Measurements from ENCODE around the gene RBCK1. TPM values are rescaled to one million over a fixed set of nuclear protein-coding genes. Genes with fewer than 3 reads are reported as not detected.

Gene RBCK1
- total and polyA plus RNA-seq, 2 of the 4 experiments (the other 2 are of a cell fraction) = 29.9 to 84.2 TPM

- H3K4me2 ChIP-seq (ENCODE audit: low read depth, low read length) = no peak overlapping the region
- H3K4ac ChIP-seq (ENCODE audit: low read depth, low read length) = no peak overlapping the region
- dilution Hi-C loops (cut with HindIII; ENCODE audit: low sequenced_read_pairs, unreplicated experiment) (no loop called here), in situ Hi-C loops (cut with MboI; ENCODE audit: low sequenced_read_pairs) (no loop called here), intact Hi-C loops (cut with micrococcal nuclease) (no loop called here)
- no peak overlapping the region for H2AK5ac ChIP-seq (ENCODE audit: low read depth, low read length)
- H3K23ac ChIP-seq (ENCODE audit: low read depth, low read length) = no peak overlapping the region
- H4K8ac ChIP-seq (ENCODE audit: low read depth in 2 of 2, low read length in 2 of 2) = no peak overlapping the region
- no peaks in the 10 kb centered on the region for H3K9me3 ChIP-seq (ENCODE audit: control insufficient read depth, insufficient read depth, low read length)
- H3K9ac ChIP-seq (ENCODE audit: low read depth, low read length) = no peak overlapping the region
- H3K9me1 ChIP-seq (ENCODE audit: insufficient read depth, low read length) = peaks cover 7% of the 10 kb centered on the region; the same call in 1 of the 2 replicates
- no peak overlapping the region for H2BK20ac ChIP-seq (ENCODE audit: low read depth, low read length)
- TF ChIP-seq RAD21 (IDR thresholded peaks at IDR 0.05; ENCODE audit: low read length) (no peak), RCOR1 (IDR thresholded peaks at IDR 0.05; ENCODE audit: insufficient replicate concordance, low read length) (no peak), CTCF (conservative IDR thresholded peaks at IDR 0.05; ENCODE audit: low read depth, low read length) (no peak), NFE2L2 (IDR thresholded peaks at IDR 0.05; ENCODE audit: low read depth, low read length) (no peak), USF2 (IDR thresholded peaks at IDR 0.05; ENCODE audit: low read depth, low read length) (no peak), MXI1 (IDR thresholded peaks at IDR 0.05; ENCODE audit: borderline replicate concordance, low read depth, low read length) (no peak), MAZ (IDR thresholded peaks at IDR 0.05; ENCODE audit: borderline replicate concordance, low read depth, low read length) (no peak), SMC3 (IDR thresholded peaks at IDR 0.05; ENCODE audit: low read depth, low read length) (no peak), POLR2A (IDR thresholded peaks at IDR 0.05; ENCODE audit: low read depth, low read length) (no peak), FOS (IDR thresholded peaks at IDR 0.05; ENCODE audit: low read depth, low read length) (no peak), CEBPB (IDR thresholded peaks at IDR 0.05; ENCODE audit: low read depth, low read length) (no peak), MAFK (IDR thresholded peaks at IDR 0.05; ENCODE audit: low read depth, low read length) (no peak), BHLHE40 (IDR thresholded peaks at IDR 0.05; ENCODE audit: low read depth, low read length) (no peak), ELK1 (IDR thresholded peaks at IDR 0.05; ENCODE audit: borderline replicate concordance, low read depth, low read length) (no peak), CHD1 (IDR thresholded peaks at IDR 0.05; ENCODE audit: low read depth, low read length) (no peak), RFX5 (IDR thresholded peaks at IDR 0.05; ENCODE audit: low read depth, low read length) (no peak)
- no TSS peak for BruUV-seq (replicated peaks)
- H3K36me3 ChIP-seq (ENCODE audit: control insufficient read depth, insufficient read depth, low read length) = peaks cover 75% of the 10 kb centered on the region
- no peak overlapping the region for H2BK120ac ChIP-seq (ENCODE audit: low read depth, low read length)
- no peak overlapping the region for H4K5ac ChIP-seq (ENCODE audit: low read depth, low read length)
- DNase-seq (no peak), ATAC-seq (ENCODE audit: low read depth) (no peak)
- H3K18ac ChIP-seq (ENCODE audit: low read depth, low read length) = no peak overlapping the region
- H4K20me1 ChIP-seq (ENCODE audit: insufficient read depth, low read length) = peaks cover 17% of the 10 kb centered on the region
- H2AFZ ChIP-seq (replicated peaks; ENCODE audit: low read length, poor library complexity) = no peak overlapping the region
- no peak overlapping the region for H3K14ac ChIP-seq (replicated peaks; ENCODE audit: low read depth, low read length)
- H3K4me3 ChIP-seq (ENCODE audit: insufficient read depth, low read depth, low read length) = no peak overlapping the region
- WGBS, 2 experiments (ENCODE audit: extremely low coverage in 2 of 2, insufficient read length in 1 of 2) = no CpG with 5 or more reads among the region's 5 CpGs
- H3K27me3 ChIP-seq (ENCODE audit: control insufficient read depth, insufficient read depth, low read length) = no peaks in the 10 kb centered on the region
- H3K4me1 ChIP-seq (ENCODE audit: control insufficient read depth, insufficient read depth, low read length) = no peaks in the 10 kb centered on the region
- H3K27ac ChIP-seq (ENCODE audit: insufficient read depth, low read length) = no peak overlapping the region
- H3K79me1 ChIP-seq (ENCODE audit: low read depth in 1 of 2, low read length in 2 of 2) = peaks cover 8 to 37% of the 10 kb centered on the region in 2 experiments; a peak in 3 of 4 replicates
- no peak overlapping the region for H4K91ac ChIP-seq (ENCODE audit: insufficient read depth, low read depth, low read length)
- no peak overlapping the region for H2BK5ac ChIP-seq (ENCODE audit: low read depth, low read length, poor library complexity, severe bottlenecking)
- ChIA-PET POLR2A (ENCODE audit: unreplicated experiment) (no interaction called here), CTCF (interaction anchor here (0.6 to 1.4 kb wide), 3 partner anchors 22 to 42 kb away, joined by 3 read pairs; no protein-coding TSS in a partner anchor)
- H3K56ac ChIP-seq (ENCODE audit: extremely low read depth, insufficient read depth, low read length) = no peak overlapping the region
- no peak overlapping the region for H2AK9ac ChIP-seq (replicated peaks; ENCODE audit: low read depth, low read length, poor library complexity)
- H2BK15ac ChIP-seq (ENCODE audit: low read depth, low read length) = no peak overlapping the region
Observed at GRCh38 chr20:436476-436875, 28.4 kb downstream of the RBCK1 start.

Data from IMR-90 (cell line).